HFFc6 (cell line): ENCODE data around the gene MCM10. TPM values are rescaled to one million over a fixed set of nuclear protein-coding genes. Genes with fewer than 3 reads are reported as not detected.

Experiments
- DNase-seq: peaks from one replicate; pipeline ENCODE4 v3.0.0-alpha.2; 2018
- H3K27ac Mint-ChIP-seq: 2 replicates; pipeline ENCODE4 v1.8.0; 2020; ENCODE audit warnings: mild to moderate bottlenecking, mixed read lengths
- H3K27me3 Mint-ChIP-seq: 2 replicates; pipeline ENCODE4 v1.8.0; 2021; ENCODE audit warnings: mild to moderate bottlenecking, moderate library complexity, mixed read lengths; ENCODE audit not compliant: insufficient read depth
- H3K36me3 Mint-ChIP-seq: 2 replicates; pipeline ENCODE4 v1.8.0; 2021; ENCODE audit warnings: low read depth, mixed read lengths
- H3K4me1 Mint-ChIP-seq: 2 replicates; pipeline ENCODE4 v1.8.0; 2020; ENCODE audit warnings: low read depth, mixed read lengths
- H3K4me3 Mint-ChIP-seq: 2 replicates; pipeline ENCODE4 v1.8.0; 2020; ENCODE audit warnings: mild to moderate bottlenecking, moderate library complexity, mixed read lengths
- H3K9me3 Mint-ChIP-seq: 2 replicates; pipeline ENCODE4 v1.8.0; 2020; ENCODE audit warnings: mild to moderate bottlenecking, mixed read lengths
- CTCF ChIP-seq: fragments of 200-600 bp; sonication (generic); IDR thresholded peaks from 2 replicates; pipeline ENCODE4 v1.5.0; 2021; ENCODE audit warnings: antibody characterized with exemption, mild to moderate bottlenecking
- total RNA-seq, 6 experiments: library from RNA; stranded (reverse); fragmentation: NEBNext Ultra II Directional; extraction: Animal tissue kit (Norgen Biotek cat#: 25700); gene quantifications; 2 replicates in 1 of 6; 3 replicates in 5 of 6; pipeline ENCODE4 v1.2.3, GENCODE V29; 2021

Gene MCM10
- total RNA-seq, 6 experiments from 2014 or later = 8.3 to 18.4 (median 15.7) TPM

DNA sequence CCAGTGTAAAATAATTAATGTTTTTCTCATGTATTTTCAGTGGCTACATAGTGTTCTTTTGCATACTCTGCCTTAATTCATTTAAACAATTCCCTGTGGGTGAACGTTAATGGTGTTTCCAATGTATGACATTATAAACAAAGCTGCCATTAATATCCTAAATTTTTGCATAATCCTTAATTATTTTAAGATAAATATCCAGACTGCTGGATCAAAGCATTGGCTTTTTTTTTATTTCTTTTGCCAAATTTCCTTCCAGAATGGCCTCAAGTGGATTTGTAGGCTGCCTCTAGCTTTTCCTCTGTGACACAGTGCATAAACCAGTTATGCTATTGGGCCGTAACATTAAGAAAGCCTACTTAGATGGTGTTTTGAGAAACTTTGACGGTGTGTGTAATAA, 29.5 kb downstream of the MCM10 start:
- no peak overlapping the region for H3K27ac Mint-ChIP-seq
- H3K4me3 Mint-ChIP-seq = no peak overlapping the region
- H3K9me3 Mint-ChIP-seq = no peaks in the 10 kb centered on the region
- TF ChIP-seq CTCF = no peak
- no peaks in the 10 kb centered on the region for H3K27me3 Mint-ChIP-seq
- H3K4me1 Mint-ChIP-seq = peaks cover 10% of the 10 kb centered on the region; the same call in 1 of the 2 replicates
- peaks cover 21% of the 10 kb centered on the region for H3K36me3 Mint-ChIP-seq
- no peak for DNase-seq

- Mint-ChIP-seq H3K27me3 (no peaks in the 10 kb centered on the region), H3K36me3 (peaks cover 21% of the 10 kb centered on the region), H3K4me3 (no peak overlapping the region), H3K27ac (no peak overlapping the region), H3K9me3 (no peaks in the 10 kb centered on the region), H3K4me1 (peaks cover 10% of the 10 kb centered on the region; the same call in 1 of the 2 replicates)
- DNase-seq = no peak
- no peak for TF ChIP-seq CTCF
Measured at GRCh38 chr10:13191362-13191761, 30.0 kb downstream of the MCM10 start.

DNA sequence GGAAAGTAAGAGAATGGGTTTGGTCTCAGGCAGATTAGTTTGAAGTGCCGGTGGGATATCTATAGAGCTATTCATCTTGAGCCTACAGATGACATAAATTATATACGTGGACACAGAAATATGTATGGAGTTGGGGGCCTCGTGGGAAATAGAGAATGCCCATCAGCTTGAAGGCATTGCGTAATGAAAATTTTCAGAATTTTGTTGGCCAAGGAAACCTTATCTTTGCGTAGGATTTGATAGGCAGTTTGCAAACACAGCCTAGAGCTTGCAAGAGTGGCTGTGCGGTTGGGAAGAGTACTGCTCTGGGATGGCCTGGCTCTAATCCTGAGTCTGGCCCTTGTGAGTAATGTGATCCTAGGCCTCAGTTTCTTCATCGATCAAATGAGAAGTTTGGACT, 32.3 kb downstream of the MCM10 start:
- H3K4me3 Mint-ChIP-seq = no peak overlapping the region
- H3K9me3 Mint-ChIP-seq = no peaks in the 10 kb centered on the region
- H3K27ac Mint-ChIP-seq = no peak overlapping the region
- H3K4me1 Mint-ChIP-seq = peaks cover 10% of the 10 kb centered on the region; the same call in 1 of the 2 replicates
- DNase-seq = no peak
- no peaks in the 10 kb centered on the region for H3K27me3 Mint-ChIP-seq
- no peak for TF ChIP-seq CTCF
- H3K36me3 Mint-ChIP-seq = peaks cover 16% of the 10 kb centered on the region

DNA sequence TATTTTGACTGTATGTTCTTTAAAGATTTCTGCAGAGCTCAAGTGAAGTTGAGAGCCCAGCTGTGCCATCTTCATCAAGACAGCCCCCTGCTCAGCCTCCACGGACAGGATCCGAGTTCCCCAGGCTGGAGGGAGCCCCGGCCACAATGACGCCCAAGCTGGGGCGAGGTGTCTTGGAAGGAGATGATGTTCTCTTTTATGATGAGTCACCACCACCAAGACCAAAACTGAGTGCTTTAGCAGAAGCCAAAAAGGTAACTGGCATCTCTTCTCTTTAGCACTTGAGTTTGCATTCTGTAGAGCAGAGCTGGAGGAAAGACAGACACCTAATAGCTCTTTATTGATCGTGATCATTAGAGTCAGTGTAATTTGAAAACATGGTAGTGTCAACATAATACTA, 33.7 kb downstream of the MCM10 start:
- peaks cover 16% of the 10 kb centered on the region for H3K36me3 Mint-ChIP-seq
- H3K9me3 Mint-ChIP-seq = no peaks in the 10 kb centered on the region
- H3K27me3 Mint-ChIP-seq = no peaks in the 10 kb centered on the region
- TF ChIP-seq CTCF = no peak
- peaks cover 10% of the 10 kb centered on the region; the same call in 1 of the 2 replicates for H3K4me1 Mint-ChIP-seq
- no peak for DNase-seq
- no peak overlapping the region for H3K4me3 Mint-ChIP-seq
- H3K27ac Mint-ChIP-seq = no peak overlapping the region

GRCh38 chr10:13201132-13201531, 39.8 kb downstream of the MCM10 start:
- peaks cover 18% of the 10 kb centered on the region for H3K4me1 Mint-ChIP-seq
- peak; percentile 73 for DNase-seq
- H3K27ac Mint-ChIP-seq = peak overlapping the region; percentile 30
- H3K36me3 Mint-ChIP-seq = no peaks in the 10 kb centered on the region
- no peaks in the 10 kb centered on the region for H3K9me3 Mint-ChIP-seq
- H3K27me3 Mint-ChIP-seq = peaks cover 3% of the 10 kb centered on the region; the same call in 1 of the 2 replicates
- H3K4me3 Mint-ChIP-seq = no peak overlapping the region
- TF ChIP-seq CTCF = no peak

DNA sequence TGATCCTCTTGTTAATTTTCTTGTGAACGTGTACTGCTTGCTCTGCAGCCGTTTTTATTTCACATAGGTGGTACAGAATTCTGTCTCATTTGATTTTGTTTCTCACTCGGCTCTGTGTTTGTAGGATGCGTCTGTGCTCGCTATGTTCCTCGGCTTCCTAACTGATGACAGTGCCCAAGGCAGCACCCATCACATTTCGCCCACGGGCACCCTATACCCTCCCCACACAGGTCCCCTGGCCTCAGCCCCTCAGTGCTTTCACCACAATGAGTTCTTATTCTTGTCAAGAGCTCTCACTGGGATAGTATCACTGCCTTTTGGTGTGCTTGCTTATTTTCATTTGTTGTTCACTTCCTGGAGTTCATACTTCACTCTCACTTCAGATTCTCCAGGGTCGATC, 44.7 kb downstream of the MCM10 start:
- H3K36me3 Mint-ChIP-seq = peaks cover 6% of the 10 kb centered on the region; the same call in 1 of the 2 replicates
- DNase-seq = no peak

More for the DNA sequence above, 44.7 kb downstream of the MCM10 start:
- Mint-ChIP-seq H3K4me1 (peaks cover 9% of the 10 kb centered on the region), H3K27ac (no peak overlapping the region; the same call in 1 of the 2 replicates), H3K27me3 (peaks cover 3% of the 10 kb centered on the region; the same call in 1 of the 2 replicates), H3K9me3 (no peaks in the 10 kb centered on the region), H3K4me3 (no peak overlapping the region)
- TF ChIP-seq CTCF = no peak
